Hepatocyte (in vitro differentiated cells): ENCODE data around the gene TCEAL7. TPM values are rescaled to one million over a fixed set of nuclear protein-coding genes. Genes with fewer than 3 reads are reported as not detected.

Experiments
- DNase-seq: peaks from one replicate; pipeline ENCODE4 v3.0.0-alpha.2; 2016; ENCODE audit warnings: low spot score
- H2AFZ ChIP-seq: fragments of 200-600 bp; sonication (generic); 2 replicates; pipeline ENCODE4 v1.6.0; 2016; ENCODE audit warnings: antibody characterized with exemption, mild to moderate bottlenecking
- H3K27ac ChIP-seq: fragments of 200-600 bp; sonication (generic); 2 replicates; pipeline ENCODE4 v1.5.1; 2016; ENCODE audit warnings: mild to moderate bottlenecking
- H3K27me3 ChIP-seq: fragments of 200-600 bp; sonication (generic); 2 replicates; pipeline ENCODE4 v1.6.1; 2016
- H3K36me3 ChIP-seq: fragments of 200-600 bp; sonication (generic); replicated peaks from 2 replicates; pipeline ENCODE4 v1.5.1; 2016; ENCODE audit warnings: low read depth; ENCODE audit not compliant: insufficient read depth
- H3K4me1 ChIP-seq: fragments of 200-600 bp; sonication (generic); 2 replicates; pipeline ENCODE4 v1.5.1; 2016; ENCODE audit warnings: mild to moderate bottlenecking, moderate library complexity; ENCODE audit not compliant: insufficient read depth
- H3K4me2 ChIP-seq: fragments of 200-600 bp; sonication (generic); 2 replicates; pipeline ENCODE4 v1.6.0; 2016
- H3K4me3 ChIP-seq: fragments of 200-600 bp; sonication (generic); 2 replicates; pipeline ENCODE4 v1.5.1; 2016; ENCODE audit warnings: mild to moderate bottlenecking
- H3K79me2 ChIP-seq: fragments of 200-600 bp; sonication (generic); 2 replicates; pipeline ENCODE4 v1.6.0; 2017; ENCODE audit warnings: mild to moderate bottlenecking
- H3K9me2 ChIP-seq: fragments of 200-600 bp; sonication (generic); replicated peaks from 2 replicates; pipeline ENCODE4 v1.6.0; 2017; ENCODE audit warnings: mild to moderate bottlenecking; ENCODE audit not compliant: insufficient read depth
- H3K9me3 ChIP-seq: fragments of 200-600 bp; sonication (generic); 2 replicates; pipeline ENCODE4 v1.5.1; 2016; ENCODE audit warnings: low read depth, mild to moderate bottlenecking
- H4K20me1 ChIP-seq: fragments of 200-600 bp; sonication (generic); 2 replicates; pipeline ENCODE4 v1.6.0; 2016; ENCODE audit warnings: mild to moderate bottlenecking; ENCODE audit not compliant: insufficient read depth, poor library complexity, severe bottlenecking
- CTCF ChIP-seq: fragments of 200-600 bp; sonication (generic); IDR thresholded peaks from 2 replicates; pipeline ENCODE4 v1.5.1; 2016; ENCODE audit warnings: antibody characterized with exemption, mild to moderate bottlenecking; ENCODE audit not compliant: poor library complexity
- EZH2 ChIP-seq: fragments of 200-600 bp; sonication (generic); IDR thresholded peaks from 2 replicates; pipeline ENCODE4 v1.6.1; 2016; ENCODE audit warnings: antibody characterized with exemption, mild to moderate bottlenecking, borderline replicate concordance
- EZH2phosphoT487 ChIP-seq: fragments of 200-600 bp; sonication (generic); IDR thresholded peaks from one replicate; pipeline ENCODE4 v1.6.1; 2018; ENCODE audit warnings: antibody characterized with exemption, mild to moderate bottlenecking, low read depth, moderate library complexity; ENCODE audit not compliant: unreplicated experiment, severe bottlenecking
- WGBS: methylation state at CpG from one replicate; pipeline ENCODE4 v1.1.6; 2016; ENCODE audit warnings: low lambda C conversion rate; ENCODE audit errors: missing lambda C conversion rate; 5-methylcytosine and 5-hydroxymethylcytosine counted together
- polyA plus RNA-seq: library from polyadenylated mRNA; unstranded; fragments of >200 nt; fragmentation: Nextera tagmentation; extraction: Ambion mirVana; gene quantifications from 2 replicates; pipeline ENCODE4 v1.2.1, GENCODE V29; 2016
- total RNA-seq: library from RNA; depleted of rRNA; stranded (reverse); fragments of >200 nt; gene quantifications from 2 replicates; pipeline ENCODE4 v1.2.3, GENCODE V29; 2014

The TCEAL7 gene
- total and polyA plus RNA-seq, 2 experiments from 2014 or later, result 6.9 to 16.0 TPM

- H3K9me3 ChIP-seq, result no peaks in the 10 kb centered on the region
- H4K20me1 ChIP-seq, result no peaks in the 10 kb centered on the region
- H3K4me2 ChIP-seq, result no peak overlapping the region
- 13% methylated on average over 1 of the region's 1 CpG for WGBS
- H3K9me2 ChIP-seq, result no peaks in the 10 kb centered on the region
- H3K4me1 ChIP-seq, result no peaks in the 10 kb centered on the region
- no peak overlapping the region for H2AFZ ChIP-seq
- peaks cover 16% of the 10 kb centered on the region for H3K79me2 ChIP-seq
- TF ChIP-seq CTCF (no peak), EZH2phosphoT487 (no peak), EZH2 (no peak)
- H3K4me3 ChIP-seq, result no peak overlapping the region
- no peak overlapping the region for H3K27ac ChIP-seq
- H3K36me3 ChIP-seq, result no peaks in the 10 kb centered on the region
- H3K27me3 ChIP-seq, result no peaks in the 10 kb centered on the region
- DNase-seq, result no peak
Observed at GRCh38 chrX:103361798-103362197, 31.8 kb downstream of the TCEAL7 start.

DNA sequence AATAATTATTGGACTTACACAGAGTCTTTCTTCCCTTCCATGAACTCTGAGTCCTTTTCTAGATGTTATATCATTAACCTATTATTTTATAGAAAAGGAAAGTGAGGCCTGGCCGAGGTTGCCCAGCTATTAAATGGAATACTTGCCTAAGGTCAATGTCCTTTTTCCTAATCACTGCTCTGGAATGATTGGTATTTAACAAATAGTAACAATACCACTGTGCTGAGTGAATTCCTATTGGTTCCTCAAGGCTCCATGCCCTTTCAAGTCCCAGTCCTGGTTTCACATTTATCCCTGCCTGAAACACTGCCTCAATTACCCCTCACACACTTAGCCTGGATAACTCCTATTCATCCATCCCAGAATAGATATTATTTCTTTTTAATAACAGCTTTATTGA, 32.4 kb downstream of the TCEAL7 start:
- WGBS, result 23% methylated on average over 1 of the region's 1 CpG
- no peak overlapping the region for H3K4me2 ChIP-seq

DNA sequence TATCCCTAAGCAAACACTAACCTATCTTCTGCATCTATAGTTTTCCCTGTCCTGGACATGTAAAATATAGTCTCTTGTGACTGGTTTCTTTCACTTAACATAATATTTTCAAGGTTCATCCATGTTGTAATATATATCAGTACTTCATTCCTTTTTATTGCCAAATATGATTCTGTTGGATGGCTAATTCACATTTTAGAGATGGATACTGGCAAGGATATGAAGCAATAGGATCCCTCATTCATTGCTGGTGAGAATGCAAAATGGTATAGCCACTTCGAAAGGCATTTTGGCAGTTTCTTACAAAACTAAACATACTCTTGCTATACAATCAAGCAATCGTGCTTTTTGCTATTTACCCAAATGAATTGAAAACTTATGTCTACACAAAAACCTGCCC, 33.0 kb downstream of the TCEAL7 start:
- no peaks in the 10 kb centered on the region for H4K20me1 ChIP-seq
- peaks cover 4% of the 10 kb centered on the region for H3K79me2 ChIP-seq
- no peak for TF ChIP-seq CTCF
- TF ChIP-seq EZH2, result no peak
- no peak for TF ChIP-seq EZH2phosphoT487
- H3K4me3 ChIP-seq, result no peak overlapping the region
- no peak overlapping the region for H3K4me2 ChIP-seq
- DNase-seq, result no peak
- no peak overlapping the region for H2AFZ ChIP-seq
- 92% methylated on average over 2 of the region's 2 CpGs for WGBS
- no peaks in the 10 kb centered on the region for H3K36me3 ChIP-seq
- H3K9me2 ChIP-seq, result no peaks in the 10 kb centered on the region
- H3K4me1 ChIP-seq, result no peaks in the 10 kb centered on the region
- no peaks in the 10 kb centered on the region for H3K9me3 ChIP-seq
- H3K27me3 ChIP-seq, result no peaks in the 10 kb centered on the region
- H3K27ac ChIP-seq, result no peak overlapping the region

More for the DNA sequence above, 32.4 kb downstream of the TCEAL7 start:
- Histone ChIP-seq H3K79me2 (peaks cover 9% of the 10 kb centered on the region), H3K4me1 (no peaks in the 10 kb centered on the region), H3K4me3 (no peak overlapping the region), H3K27ac (no peak overlapping the region), H3K36me3 (no peaks in the 10 kb centered on the region), H4K20me1 (no peaks in the 10 kb centered on the region), H3K9me3 (no peaks in the 10 kb centered on the region), H3K9me2 (no peaks in the 10 kb centered on the region), H2AFZ (no peak overlapping the region), H3K27me3 (no peaks in the 10 kb centered on the region)
- no peak for TF ChIP-seq EZH2phosphoT487
- TF ChIP-seq EZH2, result no peak
- TF ChIP-seq CTCF, result no peak
- no peak for DNase-seq

GRCh38 chrX:103367502-103367901, 37.5 kb downstream of the TCEAL7 start:
- H3K4me2 ChIP-seq, result no peak overlapping the region
- H3K4me1 ChIP-seq, result no peaks in the 10 kb centered on the region
- TF ChIP-seq EZH2 (no peak), CTCF (no peak), EZH2phosphoT487 (no peak)
- H3K36me3 ChIP-seq, result no peaks in the 10 kb centered on the region
- no peak overlapping the region for H2AFZ ChIP-seq
- H3K79me2 ChIP-seq, result no peaks in the 10 kb centered on the region
- no peaks in the 10 kb centered on the region for H3K9me2 ChIP-seq
- H3K9me3 ChIP-seq, result no peaks in the 10 kb centered on the region
- H3K4me3 ChIP-seq, result no peak overlapping the region
- no peak for DNase-seq
- no peak overlapping the region for H3K27ac ChIP-seq
- 62% methylated on average over 1 of the region's 1 CpG for WGBS
- H3K27me3 ChIP-seq, result no peaks in the 10 kb centered on the region
- H4K20me1 ChIP-seq, result no peaks in the 10 kb centered on the region
